H9 (cell line): ENCODE measurements around the gene NFAM1. TPM values are rescaled to one million over a fixed set of nuclear protein-coding genes. Genes with fewer than 3 reads are reported as not detected.

Experiments
- DNase-seq: peaks from one replicate; pipeline ENCODE4 v3.0.0-alpha.2; 2017
- H2AFZ ChIP-seq: one replicate; pipeline ENCODE4 v1.6.1; 2013; ENCODE audit warnings: mild to moderate bottlenecking, low read length, control low read depth, moderate library complexity
- H2AK5ac ChIP-seq: 2 replicates; pipeline ENCODE4 v1.6.1; 2013; ENCODE audit warnings: low read length, control low read depth, mixed read lengths; ENCODE audit not compliant: insufficient read length
- H2BK120ac ChIP-seq: one replicate; pipeline ENCODE4 v1.6.1; 2013; ENCODE audit warnings: low read depth, mild to moderate bottlenecking, low read length, control low read depth, inconsistent platforms; ENCODE audit not compliant: poor library complexity, severe bottlenecking
- H2BK12ac ChIP-seq: 2 replicates; pipeline ENCODE4 v1.6.1; 2013; ENCODE audit warnings: low read length, control low read depth, mixed read lengths, low read depth; ENCODE audit not compliant: insufficient read length
- H2BK15ac ChIP-seq: 2 replicates; pipeline ENCODE4 v1.6.1; 2013; ENCODE audit warnings: low read depth, low read length, control low read depth
- H2BK20ac ChIP-seq: one replicate; pipeline ENCODE4 v1.6.1; 2013; ENCODE audit warnings: low read depth, mild to moderate bottlenecking, low read length, control low read depth, inconsistent platforms; ENCODE audit not compliant: poor library complexity, severe bottlenecking
- H2BK5ac ChIP-seq: 2 replicates; pipeline ENCODE4 v1.6.1; 2013; ENCODE audit warnings: low read length, control low read depth, mixed read lengths; ENCODE audit not compliant: insufficient read length
- H3K14ac ChIP-seq: 2 replicates; pipeline ENCODE4 v1.6.1; 2013; ENCODE audit warnings: low read length, control low read depth; ENCODE audit not compliant: insufficient read depth
- H3K18ac ChIP-seq: 2 replicates; pipeline ENCODE4 v1.6.1; 2013; ENCODE audit warnings: low read depth, mild to moderate bottlenecking, mixed read lengths, low read length, control low read depth; ENCODE audit not compliant: insufficient read length
- H3K23ac ChIP-seq: 2 replicates; pipeline ENCODE4 v1.6.1; 2013; ENCODE audit warnings: low read length, control low read depth, mixed read lengths, low read depth; ENCODE audit not compliant: insufficient read length
- H3K23me2 ChIP-seq: 2 replicates; pipeline ENCODE4 v1.6.1; 2013; ENCODE audit warnings: low read depth, mild to moderate bottlenecking, mixed read lengths, low read length, control low read depth; ENCODE audit not compliant: insufficient read length, poor library complexity, severe bottlenecking
- H3K27ac ChIP-seq: 2 replicates; pipeline ENCODE4 v1.5.1; 2013; ENCODE audit warnings: low read length, control low read depth, mixed read lengths, low read depth; ENCODE audit not compliant: insufficient read length
- H3K27me3 ChIP-seq: 2 replicates; pipeline ENCODE4 v1.6.1; 2013; ENCODE audit warnings: low read length, control low read depth, inconsistent platforms; ENCODE audit not compliant: insufficient read depth
- H3K4ac ChIP-seq: 2 replicates; pipeline ENCODE4 v1.6.1; 2013; ENCODE audit warnings: low read depth, mild to moderate bottlenecking, control low read depth, inconsistent platforms, low read length, moderate library complexity
- H3K4me1 ChIP-seq: 2 replicates; pipeline ENCODE4 v1.6.1; 2013; ENCODE audit warnings: low read length, control low read depth, inconsistent platforms; ENCODE audit not compliant: insufficient read depth
- H3K4me2 ChIP-seq: 2 replicates; pipeline ENCODE4 v1.6.1; 2013; ENCODE audit warnings: low read length, control low read depth, mixed read lengths; ENCODE audit not compliant: insufficient read length, insufficient read depth
- H3K56ac ChIP-seq: 2 replicates; pipeline ENCODE4 v1.6.1; 2013; ENCODE audit warnings: low read depth, mild to moderate bottlenecking, mixed read lengths, low read length, control low read depth; ENCODE audit not compliant: insufficient read length
- H3K79me1 ChIP-seq: 2 replicates; pipeline ENCODE4 v1.6.1; 2013; ENCODE audit warnings: low read depth, mild to moderate bottlenecking, moderate library complexity, low read length, control low read depth, inconsistent platforms; ENCODE audit not compliant: insufficient read depth, poor library complexity, severe bottlenecking
- H3K79me2 ChIP-seq: 2 replicates; pipeline ENCODE4 v1.6.1; 2013; ENCODE audit warnings: low read length, control low read depth, inconsistent platforms; ENCODE audit not compliant: insufficient read depth
- H3K9ac ChIP-seq: 2 replicates; pipeline ENCODE4 v1.6.1; 2013; ENCODE audit warnings: low read length, control low read depth, mixed read lengths; ENCODE audit not compliant: insufficient read length; ENCODE audit errors: extremely low read depth
- H3K9me3 ChIP-seq: one replicate; pipeline ENCODE4 v1.6.1; 2013; ENCODE audit warnings: low read depth, low read length, inconsistent platforms; ENCODE audit not compliant: control insufficient read depth
- H3T11ph ChIP-seq: one replicate; pipeline ENCODE4 v1.6.1; 2013; ENCODE audit warnings: mild to moderate bottlenecking, low read length, control low read depth, inconsistent platforms
- H4K20me1 ChIP-seq: one replicate; pipeline ENCODE4 v1.6.1; 2013; ENCODE audit not compliant: control insufficient read depth, insufficient read length, insufficient read depth
- H4K5ac ChIP-seq: 2 replicates; pipeline ENCODE4 v1.6.1; 2013; ENCODE audit warnings: low read depth, mild to moderate bottlenecking, mixed read lengths, low read length, control low read depth; ENCODE audit not compliant: insufficient read length
- H4K8ac ChIP-seq: replicated peaks from 2 replicates; pipeline ENCODE4 v1.6.1; 2013; ENCODE audit warnings: low read length, control low read depth, mixed read lengths, low read depth; ENCODE audit not compliant: insufficient read length
- H4K91ac ChIP-seq: 2 replicates; pipeline ENCODE4 v1.6.1; 2013; ENCODE audit warnings: low read depth, mild to moderate bottlenecking, moderate library complexity, mixed read lengths, low read length, control low read depth; ENCODE audit not compliant: insufficient read length
- H3K27ac Mint-ChIP-seq, 3 experiments: 2 replicates in 2 of 3; 3 replicates in 1 of 3; pipeline ENCODE4 v1.8.0; 2020 to 2021; ENCODE audit warnings: mixed read lengths in 3 of 3, mild to moderate bottlenecking in 1 of 3, moderate library complexity in 1 of 3
- H3K27me3 Mint-ChIP-seq: 2 replicates; pipeline ENCODE4 v1.8.0; 2021; ENCODE audit warnings: low read depth, mild to moderate bottlenecking, moderate library complexity, mixed read lengths
- H3K36me3 Mint-ChIP-seq, 3 experiments: 2 replicates in 2 of 3; 3 replicates in 1 of 3; pipeline ENCODE4 v1.8.0; 2020 to 2021; ENCODE audit warnings: low read depth in 3 of 3, mixed read lengths in 3 of 3; ENCODE audit not compliant: insufficient read depth in 1 of 3
- H3K4me1 Mint-ChIP-seq, 2 experiments: 2 replicates each; pipeline ENCODE4 v1.8.0; 2020; ENCODE audit warnings: mixed read lengths in 2 of 2
- H3K4me3 Mint-ChIP-seq, 2 experiments: 2 replicates in 1 of 2; 3 replicates in 1 of 2; pipeline ENCODE4 v1.8.0; 2020 to 2021; ENCODE audit warnings: mild to moderate bottlenecking in 2 of 2, mixed read lengths in 2 of 2, moderate library complexity in 1 of 2
- H3K9me3 Mint-ChIP-seq, 2 experiments: 2 replicates in 1 of 2; 3 replicates in 1 of 2; pipeline ENCODE4 v1.8.0; 2020; ENCODE audit warnings: mild to moderate bottlenecking in 2 of 2, mixed read lengths in 2 of 2, moderate library complexity in 1 of 2
- CTCF ChIP-seq: fragments of 200-600 bp; sonication (generic); conservative IDR thresholded peaks from 3 replicates; pipeline ENCODE4 v1.8.0; 2021; ENCODE audit warnings: antibody characterized with exemption, mild to moderate bottlenecking
- WGBS: extraction: QIAGEN DNeasy Blood & Tissue Kit; methylation state at CpG from one replicate; pipeline ENCODE4 v1.1.7; 2013; ENCODE audit warnings: missing lambda C conversion rate, low lambda C conversion rate, mixed read lengths; ENCODE audit not compliant: insufficient read length; ENCODE audit errors: extremely low coverage; 5-methylcytosine and 5-hydroxymethylcytosine counted together
- total RNA-seq: library from RNA; stranded (reverse); gene quantifications from 2 replicates; pipeline ENCODE4 v1.2.1, GENCODE V29; 2021

NFAM1 gene
- total RNA-seq, 1 experiment from 2014 or later, result 0.68 TPM

GRCh38 chr22:42389143-42389542, 43.1 kb downstream of the NFAM1 start:
- Histone ChIP-seq H3K4ac (no peak overlapping the region), H3K56ac (no peak overlapping the region), H3K23me2 (no peaks in the 10 kb centered on the region), H4K5ac (no peak overlapping the region), H3K27me3 (no peaks in the 10 kb centered on the region; the same call in 1 of the 2 replicates), H3K9ac (no peak overlapping the region), H3K14ac (no peak overlapping the region), H3K79me2 (no peaks in the 10 kb centered on the region), H2BK5ac (no peak overlapping the region), H3K27ac (no peak overlapping the region), H3K23ac (no peak overlapping the region), H2BK120ac (no peak overlapping the region), H2AFZ (no peak overlapping the region), H3T11ph (no peak overlapping the region), H3K79me1 (no peaks in the 10 kb centered on the region), H4K91ac (no peak overlapping the region), H2BK15ac (no peak overlapping the region), H2AK5ac (no peak overlapping the region), H3K4me2 (no peak overlapping the region), H4K8ac (no peak overlapping the region), H4K20me1 (no peaks in the 10 kb centered on the region), H2BK20ac (no peak overlapping the region), H3K9me3 (no peaks in the 10 kb centered on the region), H3K4me1 (no peaks in the 10 kb centered on the region), H3K18ac (no peak overlapping the region), H2BK12ac (no peak overlapping the region)
- no CpG with 5 or more reads among the region's 7 CpGs for WGBS
- H3K4me1 Mint-ChIP-seq, result peaks cover 7 to 20% of the 10 kb centered on the region in 2 experiments
- no peaks in the 10 kb centered on the region for H3K9me3 Mint-ChIP-seq
- peaks cover 60% of the 10 kb centered on the region for H3K27me3 Mint-ChIP-seq
- H3K27ac Mint-ChIP-seq, result no peak overlapping the region
- no peaks in the 10 kb centered on the region for H3K36me3 Mint-ChIP-seq
- H3K4me3 Mint-ChIP-seq, result no peak overlapping the region
- TF ChIP-seq CTCF, result no peak
- DNase-seq, result no peak
